ENCODE measurements around the gene CACNA2D3.

Gene CACNA2D3

GRCh38 chr3:54214845-54215244 is 92.5 kb downstream of the CACNA2D3 start:
- no peak for DNase-seq

DNA sequence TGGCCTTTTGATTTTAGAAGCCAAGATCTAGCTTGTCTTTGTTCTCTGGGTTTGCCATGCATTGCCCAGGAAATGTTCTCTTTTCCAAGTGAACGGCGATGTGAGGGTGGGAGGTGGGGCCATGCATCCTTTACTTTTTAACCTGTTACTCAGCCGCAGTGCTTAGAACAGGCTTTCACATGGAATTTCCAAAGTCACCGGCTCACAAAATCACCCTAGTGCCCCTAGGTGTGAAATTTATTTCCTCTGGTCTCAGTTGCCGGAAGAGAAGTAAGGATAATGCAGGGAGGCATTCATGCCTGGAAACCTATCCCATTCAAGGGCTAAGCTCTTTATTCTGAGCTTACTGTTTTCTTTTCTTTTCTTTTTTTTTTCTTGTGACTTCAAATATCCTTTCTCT is 93.2 kb downstream of the CACNA2D3 start:
- DNase-seq, result no peak

GRCh38 chr3:54217828-54218227 is 95.5 kb downstream of the CACNA2D3 start:
- DNase-seq, result no peak

DNA sequence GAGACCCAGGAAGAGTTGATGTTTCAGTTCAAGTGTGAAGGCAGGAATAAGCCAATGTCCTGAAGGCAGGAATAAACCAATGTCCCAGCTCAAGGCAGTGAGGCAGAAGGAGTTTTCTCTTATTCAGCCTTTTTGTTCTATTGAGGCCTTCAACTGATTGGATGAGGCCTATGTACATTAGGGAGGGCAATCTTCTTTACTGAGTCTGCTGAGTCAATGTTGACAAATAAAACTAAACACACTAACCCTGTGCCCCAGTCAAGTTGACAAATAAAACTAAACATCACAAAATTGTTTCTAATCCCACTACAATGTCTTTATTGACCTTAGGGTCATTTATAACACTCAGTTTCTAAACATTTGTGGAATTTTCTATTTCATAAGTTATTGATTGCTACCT is 100.0 kb downstream of the CACNA2D3 start:
- no peak for DNase-seq

DNA sequence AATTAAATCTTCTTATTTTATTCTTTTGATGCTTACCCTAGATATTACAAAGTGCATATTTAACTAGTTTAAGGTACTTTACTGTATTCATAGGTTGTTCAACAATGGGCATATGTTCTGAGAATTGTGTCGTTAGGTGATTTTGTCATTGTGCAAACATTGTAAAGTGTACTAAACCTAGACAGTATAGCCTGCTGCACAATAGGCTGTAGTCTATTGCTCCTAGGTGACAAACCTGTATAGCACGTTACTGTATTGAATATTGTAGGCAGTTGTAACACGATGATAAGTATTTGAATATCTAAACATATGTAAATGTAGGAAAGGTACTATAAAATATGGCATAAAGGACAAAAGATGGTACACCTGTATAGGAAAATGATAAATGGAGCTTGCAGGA is 100.7 kb downstream of the CACNA2D3 start:
- no peak for DNase-seq

- DNase-seq, result no peak
These were observed 103.6 kb downstream of the CACNA2D3 start for GRCh38 chr3:54225841-54226528.

DNA sequence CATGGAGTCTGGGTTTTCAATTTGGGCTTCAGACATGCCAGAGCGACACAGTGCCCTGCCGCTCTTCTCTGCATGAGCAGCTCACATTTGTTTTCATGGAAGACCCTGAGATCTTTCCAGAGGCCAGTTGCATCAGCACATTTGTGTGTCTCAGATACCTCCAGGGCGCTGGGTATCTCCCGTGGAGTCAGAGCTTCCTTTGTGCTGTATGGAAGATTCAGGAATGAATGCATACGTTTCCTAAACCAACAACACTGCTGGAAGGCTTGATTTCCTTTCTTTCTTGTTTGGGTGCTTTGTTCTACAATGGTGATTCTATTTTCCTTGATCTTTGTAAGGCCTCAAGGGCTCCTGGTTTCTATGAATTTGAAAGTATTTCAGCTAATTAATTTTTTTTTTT is 106.5 kb downstream of the CACNA2D3 start:
- no peak for DNase-seq

- DNase-seq, result no peak
These were observed 110.3 kb downstream of the CACNA2D3 start for GRCh38 chr3:54232618-54233017.

- DNase-seq, result no peak
These were observed 113.6 kb downstream of the CACNA2D3 start for GRCh38 chr3:54235998-54236397.

- no peak for DNase-seq
These were observed 114.8 kb downstream of the CACNA2D3 start for GRCh38 chr3:54237109-54237508.

DNA sequence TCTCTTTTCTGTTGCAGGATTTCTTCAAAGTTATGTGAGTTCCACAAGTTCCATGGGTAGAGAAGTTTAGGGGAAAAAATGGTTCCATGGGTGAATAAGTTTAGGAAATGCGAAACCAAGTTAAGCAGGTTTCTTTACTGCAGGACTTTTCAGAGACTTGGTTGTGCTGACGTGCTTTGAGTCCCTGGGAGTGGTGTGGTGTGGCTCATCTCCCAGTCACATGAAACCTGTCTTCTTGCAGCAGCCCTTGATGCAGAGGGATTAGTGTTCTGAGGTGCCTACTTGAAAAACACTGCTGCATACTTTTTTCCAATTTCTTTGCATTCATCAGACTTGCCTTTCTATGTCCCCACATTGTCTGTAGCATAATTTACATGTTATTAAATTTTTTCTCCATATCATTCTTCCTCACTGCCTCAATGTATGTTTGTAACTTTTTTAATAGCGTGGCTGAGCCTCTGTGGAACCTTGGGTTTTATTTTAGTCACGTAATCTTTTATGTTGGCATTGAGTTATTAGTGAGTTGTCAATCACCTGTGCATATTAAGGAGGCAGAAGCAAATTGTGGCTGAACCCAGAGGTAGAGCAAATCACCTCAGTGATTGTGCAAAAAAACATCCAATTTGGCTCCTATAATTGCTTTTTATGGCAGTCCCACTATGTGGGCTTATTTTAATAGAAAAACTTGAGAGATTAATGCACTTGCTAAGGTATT is 115.6 kb downstream of the CACNA2D3 start:
- no peak for DNase-seq

- peak in 1 of 51 donors; percentile 44 for DNase-seq
These were observed 118.0 kb downstream of the CACNA2D3 start for GRCh38 chr3:54240309-54240708.

GRCh38 chr3:54243056-54243931 is 120.9 kb downstream of the CACNA2D3 start:
- DNase-seq, result peak in 3 of 51 donors; percentile 3 to 45 (median 7)

GRCh38 chr3:54243960-54244682 is 121.8 kb downstream of the CACNA2D3 start:
- DNase-seq, result no peak

- DNase-seq, result no peak
These were observed 129.4 kb downstream of the CACNA2D3 start for GRCh38 chr3:54251705-54252104.

GRCh38 chr3:54257125-54257720 is 134.9 kb downstream of the CACNA2D3 start:
- no peak for DNase-seq

- no peak for DNase-seq
These were observed 137.3 kb downstream of the CACNA2D3 start for GRCh38 chr3:54259636-54260035.

- no peak for DNase-seq
These were observed 138.8 kb downstream of the CACNA2D3 start for GRCh38 chr3:54261141-54261540.

- DNase-seq, result peak in 1 of 51 donors; percentile 3
These were observed 140.2 kb downstream of the CACNA2D3 start for GRCh38 chr3:54262541-54262940.

GRCh38 chr3:54262946-54263345 is 140.6 kb downstream of the CACNA2D3 start:
- DNase-seq, result no peak

DNA sequence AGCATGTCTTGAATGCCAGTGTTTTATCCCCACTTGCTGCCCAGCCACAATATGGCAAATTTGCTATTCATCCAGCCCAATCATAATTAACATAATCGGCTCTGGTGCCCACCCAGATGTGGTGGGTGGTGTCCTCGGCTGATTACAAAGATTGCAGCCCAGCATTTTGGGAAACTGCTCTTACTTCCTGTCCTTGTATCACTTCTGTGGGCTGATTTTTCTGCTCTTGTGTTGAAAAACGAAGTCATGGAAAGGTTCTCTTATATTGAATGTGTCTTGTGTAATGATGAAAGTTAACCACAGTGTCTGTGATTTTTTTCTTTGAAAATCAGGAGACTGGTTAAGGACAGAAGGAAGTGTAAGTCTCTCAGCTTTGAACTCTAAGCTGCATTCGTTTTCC is 141.7 kb downstream of the CACNA2D3 start:
- DNase-seq, result no peak
